Mucosa of rectum (tissue), 2 donors: ENCODE data around the gene RNF38.

ENCODE experiments used
- H3K27ac ChIP-seq, 2 donors: one replicate each; pipeline ENCODE4 v1.7.0; 2013; ENCODE audit warnings: inconsistent platforms in 2 of 2, low read depth in 2 of 2, low read length in 2 of 2
- H3K27me3 ChIP-seq, 2 donors: one replicate each; pipeline ENCODE4 v1.7.0; 2013; ENCODE audit warnings: low read length in 2 of 2; ENCODE audit not compliant: control insufficient read depth in 2 of 2, insufficient read depth in 2 of 2
- H3K36me3 ChIP-seq, 2 donors: one replicate each; pipeline ENCODE4 v1.7.0; 2013; ENCODE audit warnings: low read length in 2 of 2; ENCODE audit not compliant: control insufficient read depth in 2 of 2, insufficient read depth in 2 of 2
- H3K4me1 ChIP-seq, 2 donors: one replicate each; pipeline ENCODE4 v1.7.0; 2013; ENCODE audit warnings: low read length in 2 of 2, mild to moderate bottlenecking in 1 of 2; ENCODE audit not compliant: control insufficient read depth in 2 of 2, insufficient read depth in 2 of 2
- H3K4me3 ChIP-seq, 2 donors: one replicate each; pipeline ENCODE4 v1.7.0; 2013; ENCODE audit warnings: low read length in 2 of 2
- H3K9ac ChIP-seq, 2 donors: one replicate each; pipeline ENCODE4 v1.7.0; 2013; ENCODE audit warnings: low read length in 2 of 2, low read depth in 1 of 2, mild to moderate bottlenecking in 1 of 2
- H3K9me3 ChIP-seq, 2 donors: one replicate each; pipeline ENCODE4 v1.7.0; 2013; ENCODE audit warnings: low read length in 2 of 2; ENCODE audit not compliant: control insufficient read depth in 2 of 2
- donor health status: healthy.
- donor health status: Normal muscosa, but diverticular disease.

The RNF38 gene

DNA sequence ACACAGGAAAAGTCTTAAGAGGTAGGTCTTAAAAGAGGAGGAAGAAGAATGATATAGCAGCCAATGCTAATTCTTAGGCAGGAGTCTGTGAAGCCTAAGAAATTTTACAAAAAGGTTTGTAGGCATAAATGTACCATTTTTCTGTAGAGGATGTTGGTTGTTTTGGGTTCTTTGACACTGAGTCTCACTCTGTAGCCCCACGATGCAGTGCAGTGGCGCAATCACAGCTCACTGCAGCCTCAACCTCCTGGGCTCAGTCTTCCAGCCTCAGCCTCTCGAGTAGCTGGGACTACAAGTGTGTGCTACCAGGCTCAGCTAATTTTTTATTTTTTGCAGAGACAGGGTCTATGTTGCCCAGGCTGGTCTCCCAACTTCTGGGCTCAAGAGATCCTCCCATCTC, 37.7 kb upstream of the RNF38 start:
- Histone ChIP-seq H3K27ac (no peak overlapping the region), H3K4me1 (no peaks in the 10 kb centered on the region), H3K4me3 (no peak overlapping the region), H3K27me3 (no peaks in the 10 kb centered on the region), H3K9ac (no peak overlapping the region), H3K9me3 (no peaks in the 10 kb centered on the region), H3K36me3 (no peaks in the 10 kb centered on the region)

GRCh38 chr9:36436909-36437308, 36.8 kb upstream of the RNF38 start:
- no peak overlapping the region for H3K4me3 ChIP-seq
- H3K9ac ChIP-seq, result no peak overlapping the region
- no peak overlapping the region for H3K27ac ChIP-seq
- no peaks in the 10 kb centered on the region for H3K36me3 ChIP-seq
- H3K4me1 ChIP-seq, result no peaks in the 10 kb centered on the region
- H3K27me3 ChIP-seq, result no peaks in the 10 kb centered on the region
- no peaks in the 10 kb centered on the region for H3K9me3 ChIP-seq

- Histone ChIP-seq H3K27me3 (no peaks in the 10 kb centered on the region), H3K27ac (no peak overlapping the region), H3K36me3 (no peaks in the 10 kb centered on the region)
Measured at GRCh38 chr9:36433386-36433785, 33.3 kb upstream of the RNF38 start.

DNA sequence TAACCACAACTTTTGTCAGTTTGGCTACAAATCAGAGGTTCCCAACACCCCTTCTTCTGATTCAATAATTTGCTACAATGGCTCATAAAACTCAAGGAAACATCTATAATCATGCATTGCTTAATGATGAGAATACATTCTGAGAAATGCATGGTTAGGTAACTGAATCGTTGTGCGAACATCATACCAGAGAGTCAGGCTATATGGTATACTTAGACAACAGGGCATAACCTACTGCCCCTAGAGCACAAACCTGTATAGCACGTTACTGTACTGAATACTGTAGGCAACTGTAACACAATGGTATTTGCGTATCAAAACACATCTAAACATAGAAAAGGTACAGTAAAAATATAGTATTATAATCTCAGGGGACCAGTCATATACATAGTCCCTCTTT, 31.0 kb upstream of the RNF38 start:
- no peaks in the 10 kb centered on the region for H3K4me1 ChIP-seq
- no peak overlapping the region for H3K4me3 ChIP-seq
- no peak overlapping the region for H3K27ac ChIP-seq
- H3K9ac ChIP-seq, result no peak overlapping the region
- H3K9me3 ChIP-seq, result no peaks in the 10 kb centered on the region
- no peaks in the 10 kb centered on the region for H3K27me3 ChIP-seq
- H3K36me3 ChIP-seq, result no peaks in the 10 kb centered on the region

More at GRCh38 chr9:36433386-36433785, 33.3 kb upstream of the RNF38 start:
- H3K9me3 ChIP-seq, result no peaks in the 10 kb centered on the region
- no peaks in the 10 kb centered on the region for H3K4me1 ChIP-seq
- H3K4me3 ChIP-seq, result no peak overlapping the region
- no peak overlapping the region for H3K9ac ChIP-seq

GRCh38 chr9:36426945-36427344, 26.9 kb upstream of the RNF38 start:
- no peak overlapping the region for H3K4me3 ChIP-seq
- peaks cover 0 to 5% of the 10 kb centered on the region in 2 donors for H3K36me3 ChIP-seq
- H3K4me1 ChIP-seq, result no peaks in the 10 kb centered on the region
- H3K9ac ChIP-seq, result no peak overlapping the region
- H3K9me3 ChIP-seq, result no peaks in the 10 kb centered on the region
- no peak overlapping the region for H3K27ac ChIP-seq
- H3K27me3 ChIP-seq, result no peaks in the 10 kb centered on the region

- Histone ChIP-seq H3K27ac (no peak overlapping the region), H3K27me3 (no peaks in the 10 kb centered on the region), H3K9ac (no peak overlapping the region), H3K4me3 (no peak overlapping the region), H3K4me1 (no peaks in the 10 kb centered on the region), H3K9me3 (no peaks in the 10 kb centered on the region), H3K36me3 (peaks cover 3 to 5% of the 10 kb centered on the region in 2 donors)
Measured at GRCh38 chr9:36426348-36426747, 26.3 kb upstream of the RNF38 start.

DNA sequence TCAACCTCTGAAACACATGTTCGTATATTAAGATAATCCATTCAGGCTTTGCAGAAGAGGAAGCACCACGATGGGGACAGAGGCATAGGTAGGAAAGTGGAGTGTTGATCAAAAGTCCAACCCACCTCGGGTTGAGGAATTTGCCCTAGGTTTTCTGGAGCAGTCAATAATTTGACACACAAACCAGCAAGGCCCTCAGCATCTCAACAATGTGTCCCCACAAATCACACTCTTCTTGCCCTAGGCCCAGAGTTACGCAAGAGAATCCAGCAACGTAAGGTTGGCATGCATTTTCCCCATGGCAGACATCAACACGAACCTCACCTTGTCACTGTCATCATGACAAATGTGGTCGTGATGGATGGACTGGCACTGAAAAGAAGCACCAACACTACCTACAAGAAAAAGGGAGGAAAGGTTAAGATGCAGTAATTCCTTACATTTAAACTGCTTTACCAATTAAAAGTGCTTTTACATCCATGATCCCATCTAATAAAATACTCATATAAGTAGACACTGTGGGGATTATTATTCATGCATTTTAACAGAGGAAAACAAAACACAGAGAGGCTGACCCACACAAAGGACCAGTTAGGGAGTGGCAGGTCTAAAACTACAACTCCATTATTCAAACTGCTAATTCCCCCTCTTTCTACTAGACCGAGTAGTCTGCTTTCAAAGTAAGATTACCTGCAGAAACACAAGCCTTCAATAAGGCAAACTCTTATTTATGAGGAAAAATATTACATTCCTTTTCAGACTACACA, 24.4 kb upstream of the RNF38 start:
- no peak overlapping the region for H3K4me3 ChIP-seq
- no peaks in the 10 kb centered on the region for H3K27me3 ChIP-seq
- peaks cover 0 to 5% of the 10 kb centered on the region in 2 donors for H3K4me1 ChIP-seq
- no peak overlapping the region for H3K27ac ChIP-seq
- peaks cover 3 to 5% of the 10 kb centered on the region in 2 donors for H3K36me3 ChIP-seq
- no peaks in the 10 kb centered on the region for H3K9me3 ChIP-seq
- H3K9ac ChIP-seq, result no peak overlapping the region

GRCh38 chr9:36423206-36423605, 23.1 kb upstream of the RNF38 start:
- H3K4me1 ChIP-seq, result peaks cover 0 to 6% of the 10 kb centered on the region in 2 donors
- H3K9me3 ChIP-seq, result no peaks in the 10 kb centered on the region
- no peak overlapping the region for H3K9ac ChIP-seq
- H3K27me3 ChIP-seq, result no peaks in the 10 kb centered on the region
- H3K4me3 ChIP-seq, result no peak overlapping the region
- H3K36me3 ChIP-seq, result peaks cover 3 to 5% of the 10 kb centered on the region in 2 donors
- H3K27ac ChIP-seq, result no peak overlapping the region

GRCh38 chr9:36416890-36417289, 16.8 kb upstream of the RNF38 start:
- Histone ChIP-seq H3K36me3 (peaks cover 0 to 3% of the 10 kb centered on the region in 2 donors), H3K4me1 (peaks cover 0 to 6% of the 10 kb centered on the region in 2 donors), H3K27me3 (no peaks in the 10 kb centered on the region), H3K4me3 (no peak overlapping the region), H3K27ac (no peak overlapping the region), H3K9ac (no peak overlapping the region), H3K9me3 (no peaks in the 10 kb centered on the region)

- H3K27me3 ChIP-seq, result no peaks in the 10 kb centered on the region
- H3K9me3 ChIP-seq, result no peaks in the 10 kb centered on the region
- no peak overlapping the region for H3K4me3 ChIP-seq
- H3K27ac ChIP-seq, result no peak overlapping the region
- H3K36me3 ChIP-seq, result no peaks in the 10 kb centered on the region
- no peak overlapping the region for H3K9ac ChIP-seq
- H3K4me1 ChIP-seq, result peaks cover 0 to 6% of the 10 kb centered on the region in 2 donors
Measured at GRCh38 chr9:36415822-36416525, 15.9 kb upstream of the RNF38 start.
